Mucosa of gallbladder (tissue), 1 donor: ENCODE results near the gene PTEN. TPM values are rescaled to one million over a fixed set of nuclear protein-coding genes. Genes with fewer than 3 reads are reported as not detected.

Source experiments
- DNase-seq: peaks from one replicate; pipeline ENCODE4 v3.0.0-alpha.2; 2020; ENCODE audit warnings: low spot score
- total RNA-seq: library from RNA; stranded (reverse); gene quantifications from one replicate; pipeline ENCODE4 v1.2.1, GENCODE V29; 2021
- donor health status: DM: no; HTN: no; CAD: no.

PTEN gene
- total RNA-seq, 1 donor from 2014 or later, result 89.9 TPM

DNA sequence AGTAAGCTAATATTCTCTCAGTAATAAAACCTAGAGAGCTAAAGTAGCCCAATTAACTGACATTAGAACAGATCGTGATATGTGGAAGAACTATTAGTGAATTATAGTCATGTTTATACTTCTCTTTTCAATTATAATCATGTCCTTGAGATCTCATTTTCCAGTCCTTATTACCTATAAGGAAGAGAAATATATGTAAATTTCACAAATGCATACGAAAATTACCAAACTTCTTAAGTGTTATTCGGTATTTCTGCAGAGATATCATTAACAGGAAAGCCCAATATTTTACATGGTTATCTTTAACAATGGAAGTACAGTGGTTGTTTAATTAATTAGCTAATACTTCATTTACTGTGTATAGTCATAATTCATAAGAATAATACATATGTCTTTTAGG, 110.7 kb downstream of the PTEN start:
- no peak for DNase-seq

GRCh38 chr10:87974769-87975168, 111.3 kb downstream of the PTEN start:
- no peak for DNase-seq

GRCh38 chr10:87976101-87976743, 112.8 kb downstream of the PTEN start:
- no peak for DNase-seq

- DNase-seq, result no peak
Observed at GRCh38 chr10:87978166-87978565, 114.7 kb downstream of the PTEN start.

- no peak for DNase-seq
Observed at GRCh38 chr10:87979847-87980246, 116.4 kb downstream of the PTEN start.

DNA sequence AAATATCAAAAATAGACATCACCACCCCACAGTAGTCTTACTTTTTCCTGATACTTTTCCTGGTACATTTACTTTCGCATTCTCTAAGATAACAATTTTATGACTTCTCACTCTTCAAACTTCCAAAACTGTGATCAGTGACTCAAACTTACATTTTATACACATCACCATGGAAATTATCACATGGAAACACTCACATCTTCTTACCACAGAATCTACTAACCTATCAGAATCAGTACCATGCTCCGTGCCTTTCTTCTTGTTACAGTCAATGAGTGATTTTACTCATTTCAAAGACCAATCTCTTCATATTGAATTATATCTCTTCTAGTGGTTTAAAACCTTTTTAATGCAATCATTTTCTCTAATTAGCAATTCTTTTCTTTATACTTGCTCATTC, 120.3 kb downstream of the PTEN start:
- no peak for DNase-seq

- no peak for DNase-seq
Observed at GRCh38 chr10:87987206-87987605, 123.8 kb downstream of the PTEN start.

- no peak for DNase-seq
Observed at GRCh38 chr10:87991946-87992345, 128.5 kb downstream of the PTEN start.

- DNase-seq, result no peak
Observed at GRCh38 chr10:88004451-88004850, 141.0 kb downstream of the PTEN start.

GRCh38 chr10:88006261-88006660, 142.8 kb downstream of the PTEN start:
- DNase-seq, result no peak

- DNase-seq, result no peak
Observed at GRCh38 chr10:88008866-88009470, 145.5 kb downstream of the PTEN start.

- no peak for DNase-seq
Observed at GRCh38 chr10:88012641-88013040, 149.2 kb downstream of the PTEN start.

- DNase-seq, result no peak
Observed at GRCh38 chr10:88017781-88018180, 154.4 kb downstream of the PTEN start.

DNA sequence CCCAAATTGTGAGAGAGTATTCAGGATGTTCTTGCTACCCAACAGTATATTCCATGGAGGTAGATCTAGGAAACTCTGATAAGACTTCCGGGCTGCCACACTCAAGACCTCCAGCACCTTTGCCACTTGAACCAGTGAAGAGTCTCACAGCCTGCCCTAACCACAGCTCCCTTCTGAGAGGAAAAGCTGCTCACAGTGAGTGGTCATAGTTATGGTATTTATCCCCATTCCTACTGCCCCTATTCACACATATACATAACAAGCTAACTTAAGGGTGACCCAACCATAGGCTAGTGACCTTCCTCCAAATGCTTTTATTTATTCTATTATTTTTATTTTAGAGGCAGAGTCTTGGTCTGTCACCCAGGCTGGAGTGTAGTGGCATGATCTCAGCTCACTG, 156.3 kb downstream of the PTEN start:
- DNase-seq, result no peak

Other genes with a start within 250 kb of the PTEN start
- 96.4 TPM for gene PAPSS2, start 203.7 kb upstream of the PTEN start, total RNA-seq
- 39.2 TPM for gene ATAD1, start 45.4 kb upstream of the PTEN start, total RNA-seq
- gene KLLN, start 92 bp upstream of the PTEN start, total RNA-seq, result 0.69 TPM